Measurements from ENCODE around the gene FHL3. TPM values are rescaled to one million over a fixed set of nuclear protein-coding genes. Genes with fewer than 3 reads are reported as not detected.
A peak's percentile ranks its signal among the peaks of the same experiment; 100 is the strongest.

FHL3 gene
- total and polyA plus RNA-seq, 2 donors (not counting 3 experiments of a cell fraction or from before 2014, with no cell fraction given): 26.1 to 58.7 TPM

DNA sequence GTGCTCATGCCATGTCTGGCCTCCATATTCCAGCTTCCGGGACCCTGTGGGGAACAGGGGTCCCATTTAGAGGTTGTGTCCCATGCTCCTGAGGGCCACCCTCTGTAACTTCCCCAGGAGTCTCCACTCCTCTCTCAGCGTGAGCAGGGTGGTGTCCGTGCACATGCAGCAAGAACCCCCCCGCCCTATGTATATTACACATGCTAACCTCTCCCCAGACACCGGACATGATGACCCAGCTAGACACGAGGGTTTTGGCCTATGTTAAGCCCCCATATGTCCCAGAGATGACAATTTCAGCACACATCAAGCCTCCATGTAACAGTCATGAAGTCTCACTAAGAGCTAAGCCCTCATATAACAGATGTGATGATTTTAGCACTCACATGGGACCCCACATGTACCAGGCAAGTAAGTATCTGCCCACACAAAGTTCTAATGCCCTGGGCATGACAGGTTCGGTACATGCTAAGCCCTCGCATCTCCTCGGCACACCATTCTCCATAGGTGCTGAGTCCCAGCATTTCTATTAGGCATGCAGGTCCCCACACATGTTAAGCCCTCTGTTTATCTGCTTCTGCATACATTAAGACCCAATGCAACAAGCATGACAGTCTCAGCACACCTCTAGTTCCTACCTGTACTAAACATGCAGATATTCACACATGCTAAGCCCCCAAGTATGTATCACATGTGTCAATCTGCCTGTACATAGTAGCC, 7.1 kb downstream of the FHL3 start:
- no peaks in the 10 kb centered on the region for H4K20me1 ChIP-seq (replicated peaks; ENCODE audit: control insufficient read depth, extremely low read depth, insufficient read depth, low read length)
- BruUV-seq (replicated peaks): no TSS peak
- H3K27me3 ChIP-seq (ENCODE audit: control insufficient read depth in 2 of 2, insufficient read depth in 2 of 2, low read length in 2 of 2): no peaks in the 10 kb centered on the region
- TF ChIP-seq JUN (IDR thresholded peaks at IDR 0.05; ENCODE audit: borderline replicate concordance, insufficient read depth, insufficient read length, low read depth) (no peak), MYC (IDR thresholded peaks at IDR 0.05; ENCODE audit: low read depth, low read length) (no peak), EZH2 (IDR thresholded peaks at IDR 0.05; ENCODE audit: borderline replicate concordance, low read depth, low read length, severe bottlenecking) (no peak), GATA2 (IDR thresholded peaks at IDR 0.05; ENCODE audit: insufficient read depth, insufficient read length, low read depth, low read length) (no peak), FOS (IDR thresholded peaks at IDR 0.05; ENCODE audit: borderline replicate concordance, insufficient read depth, low read length) (no peak), POLR2AphosphoS5 (IDR thresholded peaks at IDR 0.05; ENCODE audit: insufficient read depth, low read depth, low read length) (no peak), POLR2A (IDR thresholded peaks at IDR 0.05; ENCODE audit: low read depth, low read length) (no peak)
- TF ChIP-seq, protein P1, sequence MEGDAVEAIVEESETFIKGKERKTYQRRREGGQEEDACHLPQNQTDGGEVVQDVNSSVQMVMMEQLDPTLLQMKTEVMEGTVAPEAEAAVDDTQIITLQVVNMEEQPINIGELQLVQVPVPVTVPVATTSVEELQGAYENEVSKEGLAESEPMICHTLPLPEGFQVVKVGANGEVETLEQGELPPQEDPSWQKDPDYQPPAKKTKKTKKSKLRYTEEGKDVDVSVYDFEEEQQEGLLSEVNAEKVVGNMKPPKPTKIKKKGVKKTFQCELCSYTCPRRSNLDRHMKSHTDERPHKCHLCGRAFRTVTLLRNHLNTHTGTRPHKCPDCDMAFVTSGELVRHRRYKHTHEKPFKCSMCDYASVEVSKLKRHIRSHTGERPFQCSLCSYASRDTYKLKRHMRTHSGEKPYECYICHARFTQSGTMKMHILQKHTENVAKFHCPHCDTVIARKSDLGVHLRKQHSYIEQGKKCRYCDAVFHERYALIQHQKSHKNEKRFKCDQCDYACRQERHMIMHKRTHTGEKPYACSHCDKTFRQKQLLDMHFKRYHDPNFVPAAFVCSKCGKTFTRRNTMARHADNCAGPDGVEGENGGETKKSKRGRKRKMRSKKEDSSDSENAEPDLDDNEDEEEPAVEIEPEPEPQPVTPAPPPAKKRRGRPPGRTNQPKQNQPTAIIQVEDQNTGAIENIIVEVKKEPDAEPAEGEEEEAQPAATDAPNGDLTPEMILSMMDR (IDR thresholded peaks at IDR 0.05; ENCODE audit: extremely low read depth in 1 of 2, insufficient read depth in 1 of 2, low read depth in 1 of 2, low read length in 2 of 2): no peak
- TF ChIP-seq, protein P2, sequence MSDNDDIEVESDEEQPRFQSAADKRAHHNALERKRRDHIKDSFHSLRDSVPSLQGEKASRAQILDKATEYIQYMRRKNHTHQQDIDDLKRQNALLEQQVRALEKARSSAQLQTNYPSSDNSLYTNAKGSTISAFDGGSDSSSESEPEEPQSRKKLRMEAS (IDR thresholded peaks at IDR 0.05; ENCODE audit: insufficient read depth, insufficient read length): no peak
- dilution Hi-C loops (cut with MboI; ENCODE audit: extremely low pct_ligation_motif_present, low sequenced_read_pairs): no loop called here
- no peak overlapping the region for H3K4me3 ChIP-seq (replicated peaks in 1 of 3; ENCODE audit: insufficient read depth in 1 of 3, low read depth in 1 of 3, low read length in 3 of 3)
- peaks cover 59% of the 10 kb centered on the region for H3K4me1 ChIP-seq (ENCODE audit: control insufficient read depth, extremely low read depth, insufficient read depth, low read length)
- POLR2A ChIA-PET: no interaction called here
- no peak overlapping the region for H2AFZ ChIP-seq (ENCODE audit: low read depth, low read length)
- intact Hi-C loops (cut with micrococcal nuclease): loop anchor here (10.0 kb wide), 1 partner anchor 403 kb away; the partner anchor contains the start of gene GNL2
- DNase-seq (ENCODE audit: low read depth, low spot score) (no peak), FAIRE-seq (no peak)
- H3K36me3 ChIP-seq (ENCODE audit: control insufficient read depth in 2 of 2, extremely low read depth in 1 of 2, insufficient read depth in 2 of 2, low read length in 2 of 2): peaks cover 9 to 17% of the 10 kb centered on the region in 2 experiments
- no peaks in the 10 kb centered on the region for H3K9me1 ChIP-seq (replicated peaks; ENCODE audit: control insufficient read depth, extremely low read depth, insufficient read depth, low read length)
- peak overlapping the region; percentile 95 for H3K9ac ChIP-seq (replicated peaks; ENCODE audit: extremely low read depth, insufficient read depth, low read length)
- H3K9me3 ChIP-seq (replicated peaks; ENCODE audit: control insufficient read depth, insufficient read depth, low read length): no peaks in the 10 kb centered on the region
- H3K27ac ChIP-seq (ENCODE audit: insufficient read depth, low read depth, low read length): peak overlapping the region; percentile 99
- peaks cover 27% of the 10 kb centered on the region for H3K79me2 ChIP-seq (ENCODE audit: control insufficient read depth, insufficient read depth, low read length)
- peak overlapping the region; percentile 66 for H3K4me2 ChIP-seq (ENCODE audit: insufficient read depth, low read length)
- CTCF ChIA-PET: interaction anchor here (1.1 kb wide), 1 partner anchor 16 kb away, joined by 3 read pairs; no protein-coding TSS in a partner anchor
